BJ (cell line): ENCODE measurements around the gene RNF208. TPM values are rescaled to one million over a fixed set of nuclear protein-coding genes. Genes with fewer than 3 reads are reported as not detected.

Experiments used
- CTCF ChIA-PET: fragments of 350-600 bp; formaldehyde crosslinking; extraction: SDS; loops from one replicate; lab custom pipeline; 2021; ENCODE audit warnings: antibody characterized with exemption, inconsistent platforms; lab: Yijun Ruan, JAX
- POLR2A ChIA-PET: fragments of 300-600 bp; sonication (Branson Sonifier 250); formaldehyde crosslinking; extraction: SDS; loops from one replicate; lab custom pipeline; 2021; ENCODE audit warnings: antibody characterized with exemption; lab: Charles Lee
- DNase-seq: peaks from one replicate; pipeline ENCODE4 v3.0.0-alpha.2; 2011; ENCODE audit warnings: low read depth
- H3K27me3 ChIP-seq: 2 replicates; pipeline ENCODE4 v1.6.0; 2011; ENCODE audit warnings: low read length; ENCODE audit not compliant: control insufficient read depth, insufficient read depth
- H3K36me3 ChIP-seq: 2 replicates; pipeline ENCODE4 v1.5.1; 2011; ENCODE audit warnings: low read length; ENCODE audit not compliant: control insufficient read depth, insufficient read depth
- H3K4me3 ChIP-seq: 2 replicates; pipeline ENCODE4 v1.5.1; 2011; ENCODE audit warnings: low read depth, mild to moderate bottlenecking, control low read depth, low read length
- polyA plus RNA-seq: library from polyadenylated mRNA; depleted of rRNA; stranded (reverse); fragments of >200 nt; gene quantifications from 2 replicates; pipeline ENCODE4 v1.2.3, GENCODE V29; 2011
- TF ChIP-seq, protein P1 (sequence below): IDR thresholded peaks from 2 replicates; pipeline ENCODE4 v1.5.1; 2011; ENCODE audit warnings: low read depth, mild to moderate bottlenecking, control low read depth, inconsistent platforms, low read length, moderate library complexity; ENCODE audit not compliant: insufficient read depth

Gene RNF208
- polyA plus RNA-seq, 1 experiment = 0.39 TPM

DNA sequence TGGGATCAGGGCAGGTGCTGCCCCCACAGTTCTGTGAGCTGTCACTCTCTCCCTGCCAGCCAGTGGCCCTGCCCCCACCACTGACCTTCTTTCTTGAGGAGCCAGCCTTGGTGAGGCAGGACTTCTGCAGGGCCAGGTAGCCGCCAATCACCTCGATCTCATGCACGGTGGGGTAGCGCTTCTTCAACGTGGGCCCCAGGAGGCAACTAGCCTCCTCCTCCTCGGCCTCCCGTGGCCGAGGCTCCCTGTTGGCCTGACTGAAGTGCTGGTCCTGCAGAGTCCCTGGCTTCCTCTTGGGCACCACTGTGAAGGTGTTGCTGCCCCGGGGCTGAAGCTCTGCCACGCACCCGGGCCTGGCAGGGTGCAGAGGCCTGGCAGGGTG is 23.1 kb downstream of the RNF208 start:
- H3K4me3 ChIP-seq = 0 out of 2 replicates have a peak overlapping the region, but pooled peaks have one; percentile 1
- DNase-seq = no peak
- no peaks in the 10 kb centered on the region for H3K27me3 ChIP-seq
- no peaks in the 10 kb centered on the region; the same call in 1 of the 2 replicates for H3K36me3 ChIP-seq
- ChIA-PET CTCF (interaction anchor here (0.8 to 1.0 kb wide), 2 partner anchors 10 to 22 kb away, joined by 3 read pairs; no protein-coding TSS in a partner anchor), POLR2A (interaction anchor here (1.0 kb wide), 1 partner anchor 10 kb away, joined by 3 read pairs; no protein-coding TSS in a partner anchor)
- TF ChIP-seq, protein P1, sequence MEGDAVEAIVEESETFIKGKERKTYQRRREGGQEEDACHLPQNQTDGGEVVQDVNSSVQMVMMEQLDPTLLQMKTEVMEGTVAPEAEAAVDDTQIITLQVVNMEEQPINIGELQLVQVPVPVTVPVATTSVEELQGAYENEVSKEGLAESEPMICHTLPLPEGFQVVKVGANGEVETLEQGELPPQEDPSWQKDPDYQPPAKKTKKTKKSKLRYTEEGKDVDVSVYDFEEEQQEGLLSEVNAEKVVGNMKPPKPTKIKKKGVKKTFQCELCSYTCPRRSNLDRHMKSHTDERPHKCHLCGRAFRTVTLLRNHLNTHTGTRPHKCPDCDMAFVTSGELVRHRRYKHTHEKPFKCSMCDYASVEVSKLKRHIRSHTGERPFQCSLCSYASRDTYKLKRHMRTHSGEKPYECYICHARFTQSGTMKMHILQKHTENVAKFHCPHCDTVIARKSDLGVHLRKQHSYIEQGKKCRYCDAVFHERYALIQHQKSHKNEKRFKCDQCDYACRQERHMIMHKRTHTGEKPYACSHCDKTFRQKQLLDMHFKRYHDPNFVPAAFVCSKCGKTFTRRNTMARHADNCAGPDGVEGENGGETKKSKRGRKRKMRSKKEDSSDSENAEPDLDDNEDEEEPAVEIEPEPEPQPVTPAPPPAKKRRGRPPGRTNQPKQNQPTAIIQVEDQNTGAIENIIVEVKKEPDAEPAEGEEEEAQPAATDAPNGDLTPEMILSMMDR = no peak

DNA sequence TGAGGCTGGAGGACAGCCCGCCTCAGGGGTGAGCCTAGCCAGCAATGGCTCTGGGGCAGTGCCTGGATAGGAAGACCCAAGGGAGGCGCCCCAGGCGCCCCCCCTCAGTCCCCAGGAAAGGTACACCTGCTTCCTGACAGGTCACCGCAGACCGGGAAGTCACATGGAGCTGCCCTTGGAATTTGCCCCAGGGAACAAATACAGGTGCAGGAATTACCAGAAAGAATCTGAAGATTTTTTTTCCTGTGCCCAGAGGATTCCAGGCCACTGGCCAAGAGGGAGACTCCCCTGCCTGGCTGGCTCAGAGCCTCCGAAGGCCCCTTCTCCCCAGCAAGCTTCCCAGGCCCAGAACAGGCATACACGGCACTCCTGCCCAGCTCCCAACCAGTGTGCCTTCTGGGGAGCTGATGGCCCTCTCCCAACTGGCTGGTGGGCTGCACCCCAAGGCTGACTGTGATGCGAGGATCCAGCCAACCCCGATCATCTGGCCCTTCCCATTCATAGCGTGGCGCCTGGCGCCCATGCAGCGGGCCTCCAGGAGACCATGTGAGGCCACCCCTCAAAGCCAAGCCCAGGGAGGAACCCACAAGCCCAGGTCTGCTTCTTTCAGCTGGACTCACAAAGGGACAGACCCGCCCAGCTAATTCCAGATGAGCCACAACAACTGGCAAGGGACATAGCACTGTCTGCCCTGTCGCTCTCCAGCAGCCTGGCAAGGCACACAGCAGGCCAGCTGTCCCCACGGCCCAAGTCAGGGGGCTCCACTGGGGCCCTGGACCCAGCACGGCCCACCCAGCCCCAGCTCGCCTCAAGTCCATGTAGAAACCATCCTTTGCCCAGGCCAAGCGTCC is 23.8 kb downstream of the RNF208 start:
- H3K36me3 ChIP-seq = no peaks in the 10 kb centered on the region; the same call in 1 of the 2 replicates
- no peak for DNase-seq
- H3K4me3 ChIP-seq = no peak overlapping the region
- H3K27me3 ChIP-seq = no peaks in the 10 kb centered on the region
- ChIA-PET POLR2A (no interaction called here), CTCF (interaction anchor here (0.5 to 1.0 kb wide), 2 partner anchors 21 to 146 kb away, joined by 3 read pairs; no protein-coding TSS in a partner anchor)
- TF ChIP-seq, protein P1 = no peak

DNA sequence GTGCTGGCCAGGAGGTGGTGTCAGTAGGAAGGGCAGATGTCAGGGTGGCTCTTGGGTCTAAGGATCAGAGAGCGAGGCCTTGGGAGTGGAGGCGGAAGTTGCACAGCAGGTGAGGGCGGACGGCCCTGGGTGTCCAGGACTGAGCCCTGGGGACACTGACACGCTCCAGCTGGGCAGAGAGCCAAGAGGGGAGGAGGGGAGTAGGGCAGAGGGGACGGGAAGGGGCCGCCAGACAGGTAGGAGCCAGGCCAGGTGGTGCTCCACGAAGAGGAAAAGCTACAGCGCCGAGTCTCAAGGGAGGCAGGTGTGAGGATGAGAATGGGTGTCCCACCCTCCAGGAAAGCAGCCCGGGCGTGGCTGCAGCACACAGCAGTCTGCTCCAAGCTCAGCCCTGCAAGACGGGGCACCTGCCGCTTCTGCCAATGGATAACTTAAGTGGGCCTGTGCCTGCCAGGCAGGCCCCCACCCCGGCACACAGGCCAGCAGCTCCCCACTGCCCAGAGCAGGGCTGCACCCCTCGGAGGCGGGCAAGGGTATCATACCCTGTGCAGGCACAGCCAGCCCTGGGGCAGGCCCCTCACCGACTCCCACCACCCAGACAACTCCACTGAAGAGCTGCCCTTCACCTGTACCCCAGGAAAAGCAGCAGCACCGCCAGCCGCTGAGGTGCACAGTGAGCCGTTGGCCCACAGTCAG is 26.4 kb downstream of the RNF208 start:
- Histone ChIP-seq H3K36me3 (peaks cover 10% of the 10 kb centered on the region), H3K27me3 (no peaks in the 10 kb centered on the region), H3K4me3 (no peak overlapping the region)
- POLR2A ChIA-PET = no interaction called here
- CTCF ChIA-PET = interaction anchor here (1.1 kb wide), 1 partner anchor 32 kb away, joined by 3 read pairs; the partner anchor contains the start of gene RNF224
- TF ChIP-seq, protein P1 = no peak
- DNase-seq = no peak

DNA sequence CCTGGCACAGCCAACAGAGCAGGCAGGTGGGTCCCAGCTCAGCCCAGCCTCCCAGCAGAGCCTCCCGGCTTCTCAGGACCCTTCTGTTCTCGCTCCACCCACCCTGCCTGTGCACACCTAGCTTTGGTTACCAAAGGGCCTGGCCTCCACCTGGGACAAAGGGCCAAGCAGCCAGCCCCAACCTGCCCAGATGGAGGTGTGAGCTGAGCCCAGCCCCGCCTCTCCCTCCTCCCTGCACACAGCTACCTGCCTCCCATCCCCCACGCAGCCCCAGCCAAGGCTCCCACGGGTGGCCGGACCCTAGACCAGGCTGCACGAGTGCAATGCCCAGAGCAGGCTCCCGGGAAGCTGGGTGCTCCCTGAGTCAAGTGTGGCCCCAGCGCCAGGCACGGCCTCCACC is 27.1 kb downstream of the RNF208 start:
- ChIA-PET CTCF (interaction anchor here (1.1 kb wide), 1 partner anchor 33 kb away, joined by 3 read pairs; the partner anchor contains the start of gene RNF224), POLR2A (no interaction called here)
- peaks cover 18% of the 10 kb centered on the region for H3K36me3 ChIP-seq
- H3K4me3 ChIP-seq = no peak overlapping the region
- no peak for DNase-seq
- TF ChIP-seq, protein P1 = no peak
- H3K27me3 ChIP-seq = no peaks in the 10 kb centered on the region

DNA sequence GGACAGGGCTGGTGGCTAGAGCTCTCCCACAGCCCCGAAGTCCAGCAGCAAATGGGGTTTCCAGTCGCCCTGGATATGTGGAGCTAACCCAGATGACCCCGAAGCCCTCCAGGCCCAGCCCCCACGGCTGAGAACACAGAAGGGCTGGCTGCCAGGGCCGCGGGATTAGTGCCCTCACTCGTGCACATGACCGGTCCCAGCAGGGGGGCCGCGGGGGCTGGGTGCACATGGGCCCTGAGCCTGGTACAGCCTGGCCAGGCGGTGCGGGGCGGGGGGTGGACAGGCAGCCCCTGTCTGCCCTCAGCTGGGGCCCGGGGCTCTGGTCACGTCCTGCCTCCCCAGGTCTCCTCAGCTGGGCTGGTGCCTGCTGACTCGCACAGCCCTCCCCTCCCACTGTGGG is 27.7 kb downstream of the RNF208 start:
- Histone ChIP-seq H3K27me3 (no peaks in the 10 kb centered on the region), H3K36me3 (peaks cover 19% of the 10 kb centered on the region), H3K4me3 (no peak overlapping the region)
- POLR2A ChIA-PET = no interaction called here
- no peak for DNase-seq
- CTCF ChIA-PET = interaction anchor here (1.1 kb wide), 1 partner anchor 33 kb away, joined by 3 read pairs; the partner anchor contains the start of gene RNF224
- TF ChIP-seq, protein P1 = no peak
